Measurements from ENCODE around the gene ST8SIA3.
"Not testable (repeated sequence)": the region's sequence is repeated elsewhere in the genome, so short reads cannot be mapped to it uniquely, and the experiment has no call there.

DNA sequence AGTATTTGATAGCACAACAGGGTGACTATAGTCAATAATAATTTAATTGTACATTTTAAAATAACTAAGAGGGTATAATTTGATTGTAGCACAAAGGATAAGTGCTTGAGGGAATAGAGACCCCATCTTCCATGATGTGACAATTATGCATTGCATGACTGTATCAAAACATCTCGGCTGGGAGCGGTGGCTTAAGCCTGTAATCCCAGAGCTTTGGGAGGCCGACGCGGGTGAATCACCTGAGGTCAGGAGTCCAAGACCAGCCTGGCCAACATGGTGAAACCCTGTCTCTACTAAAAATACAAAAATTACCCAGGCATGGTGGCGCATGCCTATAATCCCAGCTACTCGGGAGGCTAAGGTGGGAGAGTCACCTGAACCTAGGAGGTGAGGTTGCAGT lies 44.5 kb downstream of the ST8SIA3 start:
- TF ChIP-seq POLR2AphosphoS5 (IDR thresholded peaks at IDR 0.05; ENCODE audit: borderline replicate concordance, low read depth, low read length); FOXP2 (optimal IDR thresholded peaks at IDR 0.05; ENCODE audit: control extremely low read depth, extremely low read length, insufficient read depth); EZH2 (IDR thresholded peaks at IDR 0.05): not testable (repeated sequence)

Measured in SK-N-MC (cell line).